HepG2 (cell line): ENCODE measurements around the gene PKP3. TPM values are rescaled to one million over a fixed set of nuclear protein-coding genes. Genes with fewer than 3 reads are reported as not detected.
A peak's percentile ranks its signal among the peaks of the same experiment; 100 is the strongest.

ENCODE experiments used
- CCAR2 ChIP-seq: fragments of 200-400 bp; formaldehyde crosslinking; optimal IDR thresholded peaks from 2 replicates; pipeline ENCODE3; 2018; ENCODE audit warnings: low read depth, mild to moderate bottlenecking, low read length, moderate library complexity
- GMEB2 ChIP-seq: IDR thresholded peaks from 2 replicates; pipeline ENCODE4 v1.6.1; 2016; ENCODE audit warnings: missing biosample characterization, missing genetic modification reagents, low read depth
- HMGA1 ChIP-seq: sonication (generic); formaldehyde crosslinking; conservative IDR thresholded peaks from 2 replicates; pipeline ENCODE4 v1.4.0; 2020; ENCODE audit warnings: missing genetic modification reagents
- HMGXB3 ChIP-seq: sonication (generic); formaldehyde crosslinking; IDR thresholded peaks from 2 replicates; pipeline ENCODE4 v1.4.0; 2020; ENCODE audit warnings: missing genetic modification reagents, borderline replicate concordance
- IRX3 ChIP-seq: sonication (generic); formaldehyde crosslinking; IDR thresholded peaks from 2 replicates; pipeline ENCODE4 v1.8.1; 2023; ENCODE audit warnings: mild to moderate bottlenecking, low read depth, missing genetic modification reagents, borderline replicate concordance
- KLF11 ChIP-seq: IDR thresholded peaks from 2 replicates; pipeline ENCODE4 v1.6.1; 2016; ENCODE audit warnings: missing compliant biosample characterization
- PHF5A ChIP-seq: IDR thresholded peaks from one replicate; pipeline ENCODE4 v1.6.1; 2018; ENCODE audit warnings: low read depth, missing genetic modification reagents; ENCODE audit not compliant: unreplicated experiment
- PLSCR1 ChIP-seq: sonication (generic); formaldehyde crosslinking; IDR thresholded peaks from 2 replicates; pipeline ENCODE4 v1.5.0; 2020; ENCODE audit warnings: missing genetic modification reagents, mild to moderate bottlenecking, borderline replicate concordance
- PRMT3 ChIP-seq: sonication (generic); formaldehyde crosslinking; IDR thresholded peaks from 2 replicates; pipeline ENCODE4 v1.8.1; 2022; ENCODE audit warnings: low read depth, mild to moderate bottlenecking, moderate library complexity, missing genetic modification reagents, borderline replicate concordance
- RAD21 ChIP-seq: fragments of 450-650 bp; formaldehyde crosslinking; IDR thresholded peaks from 2 replicates; pipeline ENCODE4 v1.5.0; 2020; ENCODE audit warnings: mild to moderate bottlenecking
- SCMH1 ChIP-seq: sonication (generic); formaldehyde crosslinking; IDR thresholded peaks from 2 replicates; pipeline ENCODE4 v1.9.0; 2021; ENCODE audit warnings: missing genetic modification reagents, mild to moderate bottlenecking, borderline replicate concordance
- ZFP62 ChIP-seq: sonication (generic); formaldehyde crosslinking; IDR thresholded peaks from 2 replicates; pipeline ENCODE4 v1.4.0; 2020; ENCODE audit warnings: missing genetic modification reagents
- ZNF343 ChIP-seq: sonication (generic); formaldehyde crosslinking; IDR thresholded peaks from 2 replicates; pipeline ENCODE4 v1.4.0; 2020; ENCODE audit warnings: mild to moderate bottlenecking, missing genetic modification reagents
- ZNF569 ChIP-seq: sonication (generic); formaldehyde crosslinking; IDR thresholded peaks from 2 replicates; pipeline ENCODE4 v1.5.0; 2020; ENCODE audit warnings: mild to moderate bottlenecking, missing genetic modification reagents, moderate library complexity, borderline replicate concordance
- ZNF816 ChIP-seq: sonication (generic); formaldehyde crosslinking; IDR thresholded peaks from 2 replicates; pipeline ENCODE4 v1.8.0; 2022; ENCODE audit warnings: missing genetic modification reagents, mild to moderate bottlenecking, borderline replicate concordance
- ZSCAN12 ChIP-seq: sonication (generic); formaldehyde crosslinking; IDR thresholded peaks from 2 replicates; pipeline ENCODE4 v1.9.0; 2021; ENCODE audit warnings: mild to moderate bottlenecking, missing genetic modification reagents
- polyA plus RNA-seq, 8 experiments: library from polyadenylated mRNA; depleted of rRNA in 3 of 8; stranded (reverse) in 7 of 8; unstranded in 1 of 8; fragments of >200 nt; fragmentation: Illumina TruSeq in 4 of 8; extraction: Trizol in 4 of 8; gene quantifications; 2 replicates each; pipeline versions ENCODE4 v1.2.1 to v1.2.3, GENCODE V29; 2011 to 2016; ENCODE audit warnings: low read depth in 4 of 8, missing spikeins in 1 of 8, mixed read lengths in 1 of 8; ENCODE audit not compliant: insufficient read depth in 1 of 8
- total RNA-seq, 5 experiments: library from RNA; depleted of rRNA; stranded (reverse); fragments of >200 nt; fragmentation: Illumina TruSeq; extraction: Trizol; gene quantifications; 2 replicates each; pipeline ENCODE4 v1.2.3, GENCODE V29; 2016; ENCODE audit warnings: low read depth in 1 of 5
- TF ChIP-seq, protein P1 (sequence below): sonication (generic); formaldehyde crosslinking; IDR thresholded peaks from 2 replicates; pipeline ENCODE4 v1.9.0; 2022; ENCODE audit warnings: missing genetic modification reagents, mild to moderate bottlenecking, borderline replicate concordance

PKP3 gene
- total and polyA plus RNA-seq, 2 of the 13 experiments (the other 11 are each of a cell fraction or from before 2014, with no cell fraction given): 18.0 to 28.7 TPM

- TF ChIP-seq HMGXB3 (0 out of 2 replicates have a peak, but pooled peaks have one; percentile 14), ZSCAN12 (no peak), PLSCR1 (no peak), RAD21 (peak; percentile 90), SCMH1 (CRISPR knock-in tag) (no peak), GMEB2 (CRISPR knock-in tag) (no peak), CCAR2 (no peak), IRX3 (no peak), ZNF569 (CRISPR knock-in tag) (no peak), HMGA1 (no peak), PHF5A (CRISPR knock-in tag) (no peak), ZNF816 (CRISPR knock-in tag) (no peak), ZNF343 (no peak), KLF11 (CRISPR knock-in tag) (no peak), ZFP62 (CRISPR knock-in tag) (no peak), PRMT3 (CRISPR knock-in tag) (no peak)
- TF ChIP-seq, protein P1, sequence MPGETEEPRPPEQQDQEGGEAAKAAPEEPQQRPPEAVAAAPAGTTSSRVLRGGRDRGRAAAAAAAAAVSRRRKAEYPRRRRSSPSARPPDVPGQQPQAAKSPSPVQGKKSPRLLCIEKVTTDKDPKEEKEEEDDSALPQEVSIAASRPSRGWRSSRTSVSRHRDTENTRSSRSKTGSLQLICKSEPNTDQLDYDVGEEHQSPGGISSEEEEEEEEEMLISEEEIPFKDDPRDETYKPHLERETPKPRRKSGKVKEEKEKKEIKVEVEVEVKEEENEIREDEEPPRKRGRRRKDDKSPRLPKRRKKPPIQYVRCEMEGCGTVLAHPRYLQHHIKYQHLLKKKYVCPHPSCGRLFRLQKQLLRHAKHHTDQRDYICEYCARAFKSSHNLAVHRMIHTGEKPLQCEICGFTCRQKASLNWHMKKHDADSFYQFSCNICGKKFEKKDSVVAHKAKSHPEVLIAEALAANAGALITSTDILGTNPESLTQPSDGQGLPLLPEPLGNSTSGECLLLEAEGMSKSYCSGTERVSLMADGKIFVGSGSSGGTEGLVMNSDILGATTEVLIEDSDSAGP: no peak; the same call in 1 of the 2 replicates
Observed at GRCh38 chr11:396948-397548, 3.0 kb downstream of the PKP3 start (continued).
